HepG2 (cell line): ENCODE measurements around the gene VPS13D. TPM values are rescaled to one million over a fixed set of nuclear protein-coding genes. Genes with fewer than 3 reads are reported as not detected.

Experiments
- ATF2 ChIP-seq: sonication (generic); formaldehyde crosslinking; IDR thresholded peaks from 2 replicates; pipeline ENCODE4 v1.4.0; 2020; ENCODE audit warnings: missing genetic modification reagents
- CCAR2 ChIP-seq: fragments of 200-400 bp; formaldehyde crosslinking; optimal IDR thresholded peaks from 2 replicates; pipeline ENCODE3; 2018; ENCODE audit warnings: low read depth, mild to moderate bottlenecking, low read length, moderate library complexity
- CREB1 ChIP-seq, 2 experiments: fragments of 450-650 bp in 1 of 2; IDR thresholded peaks; 2 replicates each; pipeline ENCODE4 v1.6.1; 2016 to 2017; ENCODE audit warnings: control low read depth in 1 of 2, mild to moderate bottlenecking in 1 of 2, missing compliant biosample characterization in 1 of 2, missing genetic modification characterization in 1 of 2
- GABPA ChIP-seq, 2 experiments: IDR thresholded peaks; 2 replicates each; pipeline ENCODE4 v1.6.1; 2011 to 2016; ENCODE audit warnings: low read depth in 2 of 2, low read length in 1 of 2, missing biosample characterization in 1 of 2, missing genetic modification characterization in 1 of 2
- HNF4A ChIP-seq: sonication (generic); formaldehyde crosslinking; IDR thresholded peaks from 2 replicates; pipeline ENCODE4 v1.4.0; 2020; ENCODE audit warnings: missing genetic modification reagents
- MBNL3 ChIP-seq: fragments of 250-450 bp; sonication (Bioruptor Pico); conservative IDR thresholded peaks from 2 replicates; pipeline ENCODE4 v1.8.0; 2022; ENCODE audit warnings: mild to moderate bottlenecking, inconsistent platforms
- MXD1 ChIP-seq: sonication (generic); formaldehyde crosslinking; IDR thresholded peaks from 2 replicates; pipeline ENCODE4 v1.4.0; 2020; ENCODE audit warnings: mild to moderate bottlenecking, missing genetic modification reagents
- NR2F6 ChIP-seq, 2 experiments: IDR thresholded peaks; 2 replicates each; pipeline ENCODE4 v1.6.1; 2016; ENCODE audit warnings: antibody characterized with exemption in 1 of 2, mild to moderate bottlenecking in 1 of 2
- REL ChIP-seq: sonication (generic); formaldehyde crosslinking; conservative IDR thresholded peaks from 2 replicates; pipeline ENCODE4 v1.8.0; 2022; ENCODE audit warnings: mild to moderate bottlenecking, missing genetic modification reagents, moderate library complexity
- SAP130 ChIP-seq: IDR thresholded peaks from 2 replicates; pipeline ENCODE4 v1.6.1; 2016; ENCODE audit warnings: low read depth
- TCF7 ChIP-seq: sonication (generic); IDR thresholded peaks from 2 replicates; pipeline ENCODE4 v1.6.1; 2016; ENCODE audit warnings: antibody characterized with exemption, low read depth
- ZBTB49 ChIP-seq: sonication (generic); formaldehyde crosslinking; IDR thresholded peaks from 2 replicates; pipeline ENCODE4 v1.4.0; 2020; ENCODE audit warnings: missing genetic modification reagents, borderline replicate concordance
- ZC3H13 ChIP-seq: sonication (generic); formaldehyde crosslinking; IDR thresholded peaks from 2 replicates; pipeline ENCODE4 v1.8.1; 2023; ENCODE audit warnings: mild to moderate bottlenecking, missing genetic modification reagents, moderate library complexity
- ZFY ChIP-seq: sonication (generic); formaldehyde crosslinking; IDR thresholded peaks from 2 replicates; pipeline ENCODE4 v1.4.0; 2020; ENCODE audit warnings: missing genetic modification reagents
- ZNF34 ChIP-seq: sonication (generic); formaldehyde crosslinking; IDR thresholded peaks from 2 replicates; pipeline ENCODE4 v1.4.0; 2020; ENCODE audit warnings: mild to moderate bottlenecking, missing genetic modification reagents, borderline replicate concordance
- ZNF737 ChIP-seq: sonication (generic); formaldehyde crosslinking; IDR thresholded peaks from 2 replicates; pipeline ENCODE4 v1.5.0; 2020; ENCODE audit warnings: missing genetic modification reagents, mild to moderate bottlenecking, borderline replicate concordance
- ZNF761 ChIP-seq: sonication (generic); formaldehyde crosslinking; conservative IDR thresholded peaks from 2 replicates; pipeline ENCODE4 v1.4.0; 2020; ENCODE audit warnings: mild to moderate bottlenecking, missing genetic modification reagents
- ZNF878 ChIP-seq: sonication (generic); formaldehyde crosslinking; IDR thresholded peaks from 2 replicates; pipeline ENCODE4 v1.8.1; 2023; ENCODE audit warnings: mild to moderate bottlenecking, missing genetic modification reagents, moderate library complexity
- ZSCAN9 ChIP-seq: IDR thresholded peaks from 2 replicates; pipeline ENCODE4 v1.6.1; 2016; ENCODE audit warnings: borderline replicate concordance
- polyA plus RNA-seq, 8 experiments: library from polyadenylated mRNA; depleted of rRNA in 3 of 8; stranded (reverse) in 7 of 8; unstranded in 1 of 8; fragments of >200 nt; fragmentation: Illumina TruSeq in 4 of 8; extraction: Trizol in 4 of 8; gene quantifications; 2 replicates each; pipeline versions ENCODE4 v1.2.1 to v1.2.3, GENCODE V29; 2011 to 2016; ENCODE audit warnings: low read depth in 4 of 8, missing spikeins in 1 of 8, mixed read lengths in 1 of 8; ENCODE audit not compliant: insufficient read depth in 1 of 8
- total RNA-seq, 5 experiments: library from RNA; depleted of rRNA; stranded (reverse); fragments of >200 nt; fragmentation: Illumina TruSeq; extraction: Trizol; gene quantifications; 2 replicates each; pipeline ENCODE4 v1.2.3, GENCODE V29; 2016; ENCODE audit warnings: low read depth in 1 of 5
- TF ChIP-seq, protein P1 (sequence below): sonication (generic); formaldehyde crosslinking; IDR thresholded peaks from 2 replicates; pipeline ENCODE4 v1.5.0; 2020; ENCODE audit warnings: mild to moderate bottlenecking, missing genetic modification reagents, borderline replicate concordance
- TF ChIP-seq, protein P2 (sequence below): IDR thresholded peaks from 2 replicates; pipeline ENCODE4 v1.6.1; 2018; ENCODE audit warnings: missing genetic modification reagents

VPS13D gene
- total and polyA plus RNA-seq, 2 of the 13 experiments (the other 11 are each of a cell fraction or from before 2014, with no cell fraction given), result 8.6 to 13.9 TPM

GRCh38 chr1:12453400-12454343 lies 223.8 kb downstream of the VPS13D start (continued):
- TF ChIP-seq MBNL3 (CRISPR knock-in tag) (no peak), REL (CRISPR knock-in tag) (no peak), HNF4A (CRISPR knock-in tag) (peak; percentile 92), ZNF737 (CRISPR knock-in tag) (no peak), GABPA (IDR thresholded peaks at IDR 0.05; ENCODE audit: low read depth, low read length) (no peak), GABPA (CRISPR knock-in tag; IDR thresholded peaks at IDR 0.05; ENCODE audit: low read depth) (peak; percentile 39; the same call in 1 of the 2 replicates), ZC3H13 (CRISPR knock-in tag) (no peak), ATF2 (CRISPR knock-in tag) (peak; percentile 43; the same call in 1 of the 2 replicates), ZNF878 (CRISPR knock-in tag) (no peak; the same call in 1 of the 2 replicates), CCAR2 (no peak), ZNF34 (CRISPR knock-in tag) (no peak), MXD1 (CRISPR knock-in tag) (no peak), NR2F6 (IDR thresholded peaks at IDR 0.05) (peak; percentile 94), NR2F6 (CRISPR knock-in tag; IDR thresholded peaks at IDR 0.05) (peak; percentile 98), ZNF761 (CRISPR knock-in tag) (no peak), ZSCAN9 (peak; percentile 80), SAP130 (CRISPR knock-in tag) (peak; percentile 85), TCF7 (peak; percentile 67), ZFY (no peak), CREB1 (IDR thresholded peaks at IDR 0.05) (no peak), CREB1 (CRISPR knock-in tag; IDR thresholded peaks at IDR 0.05) (peak; percentile 80), ZBTB49 (CRISPR knock-in tag) (no peak)
- TF ChIP-seq, protein P1, sequence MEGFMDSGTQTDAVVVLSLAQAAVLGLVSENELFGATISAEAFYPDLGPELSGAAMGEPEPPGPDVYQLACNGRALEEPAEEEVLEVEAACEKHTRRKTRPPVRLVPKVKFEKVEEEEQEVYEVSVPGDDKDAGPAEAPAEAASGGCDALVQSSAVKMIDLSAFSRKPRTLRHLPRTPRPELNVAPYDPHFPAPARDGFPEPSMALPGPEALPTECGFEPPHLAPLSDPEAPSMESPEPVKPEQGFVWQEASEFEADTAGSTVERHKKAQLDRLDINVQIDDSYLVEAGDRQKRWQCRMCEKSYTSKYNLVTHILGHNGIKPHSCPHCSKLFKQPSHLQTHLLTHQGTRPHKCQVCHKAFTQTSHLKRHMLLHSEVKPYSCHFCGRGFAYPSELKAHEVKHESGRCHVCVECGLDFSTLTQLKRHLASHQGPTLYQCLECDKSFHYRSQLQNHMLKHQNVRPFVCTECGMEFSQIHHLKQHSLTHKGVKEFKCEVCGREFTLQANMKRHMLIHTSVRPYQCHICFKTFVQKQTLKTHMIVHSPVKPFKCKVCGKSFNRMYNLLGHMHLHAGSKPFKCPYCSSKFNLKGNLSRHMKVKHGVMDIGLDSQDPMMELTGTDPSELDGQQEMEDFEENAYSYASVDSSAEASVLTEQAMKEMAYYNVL (CRISPR knock-in tag), result peak; percentile 71; the same call in 1 of the 2 replicates
- TF ChIP-seq, protein P2, sequence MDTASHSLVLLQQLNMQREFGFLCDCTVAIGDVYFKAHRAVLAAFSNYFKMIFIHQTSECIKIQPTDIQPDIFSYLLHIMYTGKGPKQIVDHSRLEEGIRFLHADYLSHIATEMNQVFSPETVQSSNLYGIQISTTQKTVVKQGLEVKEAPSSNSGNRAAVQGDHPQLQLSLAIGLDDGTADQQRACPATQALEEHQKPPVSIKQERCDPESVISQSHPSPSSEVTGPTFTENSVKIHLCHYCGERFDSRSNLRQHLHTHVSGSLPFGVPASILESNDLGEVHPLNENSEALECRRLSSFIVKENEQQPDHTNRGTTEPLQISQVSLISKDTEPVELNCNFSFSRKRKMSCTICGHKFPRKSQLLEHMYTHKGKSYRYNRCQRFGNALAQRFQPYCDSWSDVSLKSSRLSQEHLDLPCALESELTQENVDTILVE (CRISPR knock-in tag), result peak; percentile 85; the same call in 1 of the 2 replicates
